Progenitor cell of endocrine pancreas (in vitro differentiated cells): ENCODE data around the gene RNF168. TPM values are rescaled to one million over a fixed set of nuclear protein-coding genes. Genes with fewer than 3 reads are reported as not detected.
"Not testable (repeated sequence)": the region's sequence is repeated elsewhere in the genome, so short reads cannot be mapped to it uniquely, and the experiment has no call there.

ENCODE experiments used
- DNase-seq: peaks from one replicate; pipeline ENCODE4 v3.0.0; 2021; ENCODE audit warnings: low spot score; ENCODE audit not compliant: unreplicated experiment
- H3K27ac Mint-ChIP-seq: 2 replicates; pipeline ENCODE4 v1.8.0; 2021; ENCODE audit warnings: mild to moderate bottlenecking, moderate library complexity, mixed read lengths
- H3K27me3 Mint-ChIP-seq: 2 replicates; pipeline ENCODE4 v1.8.0; 2021; ENCODE audit warnings: mixed read lengths
- H3K36me3 Mint-ChIP-seq: 2 replicates; pipeline ENCODE4 v1.8.0; 2022; ENCODE audit warnings: mixed read lengths; ENCODE audit not compliant: insufficient read depth
- H3K4me1 Mint-ChIP-seq: 2 replicates; pipeline ENCODE4 v1.8.0; 2021; ENCODE audit warnings: low read depth, mixed read lengths
- H3K4me3 Mint-ChIP-seq: 2 replicates; pipeline ENCODE4 v1.8.0; 2021; ENCODE audit warnings: low read depth, mild to moderate bottlenecking, moderate library complexity, mixed read lengths
- H3K9me3 Mint-ChIP-seq: 2 replicates; pipeline ENCODE4 v1.8.0; 2021; ENCODE audit warnings: low read depth, mixed read lengths
- total RNA-seq: library from RNA; stranded (reverse); gene quantifications from 2 replicates; pipeline ENCODE4 v1.2.1, GENCODE V29; 2021
- TF ChIP-seq, protein P1 (sequence below): fragments of 200-600 bp; sonication (generic); IDR thresholded peaks from one replicate; pipeline ENCODE4 v1.5.0; 2021; ENCODE audit warnings: antibody characterized with exemption, mild to moderate bottlenecking; ENCODE audit not compliant: unreplicated experiment

Gene RNF168
- total RNA-seq, 1 donor from 2014 or later = 26.4 TPM

DNA sequence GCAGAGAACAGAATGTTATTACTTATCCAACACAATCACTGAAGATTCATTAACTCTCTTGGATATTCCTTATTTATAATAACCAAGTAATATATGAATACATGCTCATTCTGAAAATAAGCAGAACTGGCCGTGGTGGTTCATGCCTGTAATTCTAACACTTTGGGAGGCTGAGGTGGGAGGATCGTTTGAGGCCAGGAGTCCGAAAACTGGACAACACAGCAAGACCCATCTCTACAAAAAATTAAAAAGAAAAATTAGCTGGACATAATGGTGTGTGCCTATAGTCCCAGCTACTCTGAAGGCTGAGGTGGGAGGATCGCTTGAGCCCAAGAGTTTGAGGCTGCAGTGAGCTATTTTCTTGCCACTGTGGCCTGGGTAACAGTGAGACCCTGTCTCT, 25.9 kb downstream of the RNF168 start:
- H3K27ac Mint-ChIP-seq = no peak overlapping the region
- H3K4me1 Mint-ChIP-seq = no peaks in the 10 kb centered on the region
- peaks cover 19% of the 10 kb centered on the region for H3K36me3 Mint-ChIP-seq
- no peaks in the 10 kb centered on the region for H3K9me3 Mint-ChIP-seq
- H3K27me3 Mint-ChIP-seq = no peaks in the 10 kb centered on the region
- no peak overlapping the region for H3K4me3 Mint-ChIP-seq
- no peak for DNase-seq
- TF ChIP-seq, protein P1, sequence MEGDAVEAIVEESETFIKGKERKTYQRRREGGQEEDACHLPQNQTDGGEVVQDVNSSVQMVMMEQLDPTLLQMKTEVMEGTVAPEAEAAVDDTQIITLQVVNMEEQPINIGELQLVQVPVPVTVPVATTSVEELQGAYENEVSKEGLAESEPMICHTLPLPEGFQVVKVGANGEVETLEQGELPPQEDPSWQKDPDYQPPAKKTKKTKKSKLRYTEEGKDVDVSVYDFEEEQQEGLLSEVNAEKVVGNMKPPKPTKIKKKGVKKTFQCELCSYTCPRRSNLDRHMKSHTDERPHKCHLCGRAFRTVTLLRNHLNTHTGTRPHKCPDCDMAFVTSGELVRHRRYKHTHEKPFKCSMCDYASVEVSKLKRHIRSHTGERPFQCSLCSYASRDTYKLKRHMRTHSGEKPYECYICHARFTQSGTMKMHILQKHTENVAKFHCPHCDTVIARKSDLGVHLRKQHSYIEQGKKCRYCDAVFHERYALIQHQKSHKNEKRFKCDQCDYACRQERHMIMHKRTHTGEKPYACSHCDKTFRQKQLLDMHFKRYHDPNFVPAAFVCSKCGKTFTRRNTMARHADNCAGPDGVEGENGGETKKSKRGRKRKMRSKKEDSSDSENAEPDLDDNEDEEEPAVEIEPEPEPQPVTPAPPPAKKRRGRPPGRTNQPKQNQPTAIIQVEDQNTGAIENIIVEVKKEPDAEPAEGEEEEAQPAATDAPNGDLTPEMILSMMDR = no peak

DNA sequence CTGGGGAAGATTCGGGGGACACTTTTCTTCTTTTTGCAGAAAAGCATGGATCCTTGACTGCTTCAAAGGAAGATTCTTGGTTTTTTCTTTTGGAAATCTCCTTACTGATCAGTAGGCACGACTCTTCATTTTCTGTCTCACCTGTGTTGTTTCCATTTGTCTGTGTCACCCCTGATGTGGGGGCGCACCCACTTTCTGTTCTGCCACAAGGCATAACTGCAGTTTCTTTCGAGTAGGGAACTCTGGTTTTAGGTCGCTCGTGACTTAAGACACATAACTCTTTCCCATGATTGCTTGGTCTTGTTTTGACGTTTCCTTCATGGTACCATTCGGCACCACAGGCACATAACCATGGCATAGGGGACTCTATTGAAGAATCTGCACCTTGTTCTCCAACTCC, 31.3 kb downstream of the RNF168 start:
- no peaks in the 10 kb centered on the region for H3K9me3 Mint-ChIP-seq
- DNase-seq = no peak
- H3K27me3 Mint-ChIP-seq = no peaks in the 10 kb centered on the region
- TF ChIP-seq, protein P1 = no peak
- H3K27ac Mint-ChIP-seq = no peak overlapping the region
- no peak overlapping the region for H3K4me3 Mint-ChIP-seq
- peaks cover 19% of the 10 kb centered on the region for H3K36me3 Mint-ChIP-seq
- H3K4me1 Mint-ChIP-seq = no peaks in the 10 kb centered on the region

- Mint-ChIP-seq H3K9me3 (no peaks in the 10 kb centered on the region), H3K4me3 (no peak overlapping the region), H3K27me3 (no peaks in the 10 kb centered on the region), H3K36me3 (peaks cover 17% of the 10 kb centered on the region), H3K27ac (no peak overlapping the region), H3K4me1 (no peaks in the 10 kb centered on the region)
- TF ChIP-seq, protein P1 = no peak
- DNase-seq = no peak
Observed at GRCh38 chr3:196471551-196471950, 32.0 kb downstream of the RNF168 start.

DNA sequence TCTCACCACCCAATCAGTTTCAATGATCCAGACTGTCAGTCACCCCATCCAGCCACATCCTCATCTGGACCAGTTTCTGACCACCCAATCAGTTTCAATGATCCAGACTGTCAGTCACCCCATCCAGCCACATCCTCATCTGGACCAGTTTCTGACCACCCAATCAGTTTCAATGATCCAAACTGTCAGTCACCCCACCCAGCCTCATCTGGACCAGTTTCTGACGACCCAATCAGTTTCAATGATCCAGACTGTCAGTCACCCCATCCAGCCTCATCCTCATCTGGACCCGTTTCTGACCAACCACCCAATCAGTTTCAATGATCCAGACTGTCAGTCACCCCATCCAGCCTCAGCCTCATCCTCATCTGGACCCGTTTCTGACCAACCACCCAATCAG, 33.4 kb downstream of the RNF168 start:
- H3K9me3 Mint-ChIP-seq, H3K4me3 Mint-ChIP-seq, H3K27me3 Mint-ChIP-seq, H3K4me1 Mint-ChIP-seq, DNase-seq, H3K27ac Mint-ChIP-seq: not testable (repeated sequence)
- H3K36me3 Mint-ChIP-seq = peaks cover 16% of the 10 kb centered on the region

- no peak for DNase-seq
- TF ChIP-seq, protein P1 = no peak
- H3K36me3 Mint-ChIP-seq = peaks cover 13% of the 10 kb centered on the region
- H3K4me3 Mint-ChIP-seq = no peak overlapping the region
- H3K27ac Mint-ChIP-seq = no peak overlapping the region
- H3K9me3 Mint-ChIP-seq = peaks cover 8% of the 10 kb centered on the region
- H3K4me1 Mint-ChIP-seq = no peaks in the 10 kb centered on the region
- no peaks in the 10 kb centered on the region for H3K27me3 Mint-ChIP-seq
Observed at GRCh38 chr3:196463804-196464203, 39.8 kb downstream of the RNF168 start.

DNA sequence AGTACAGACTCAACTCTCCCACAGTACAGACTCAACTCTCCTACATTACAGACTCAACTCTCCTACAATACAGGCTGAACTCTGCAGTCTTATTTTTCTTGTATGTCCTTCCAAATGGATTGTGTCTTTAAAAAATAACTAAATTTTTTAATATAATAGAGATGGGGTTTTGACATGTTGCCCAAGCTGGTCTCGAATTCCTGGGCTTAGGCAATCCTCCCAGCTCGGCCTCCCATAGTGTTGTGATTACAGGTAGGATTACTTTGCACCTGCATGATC, 40.2 kb downstream of the RNF168 start:
- Mint-ChIP-seq H3K27ac (no peak overlapping the region), H3K9me3 (peaks cover 8% of the 10 kb centered on the region), H3K4me3 (no peak overlapping the region), H3K36me3 (peaks cover 13% of the 10 kb centered on the region), H3K4me1 (no peaks in the 10 kb centered on the region), H3K27me3 (no peaks in the 10 kb centered on the region)
- TF ChIP-seq, protein P1 = no peak
- no peak for DNase-seq

DNA sequence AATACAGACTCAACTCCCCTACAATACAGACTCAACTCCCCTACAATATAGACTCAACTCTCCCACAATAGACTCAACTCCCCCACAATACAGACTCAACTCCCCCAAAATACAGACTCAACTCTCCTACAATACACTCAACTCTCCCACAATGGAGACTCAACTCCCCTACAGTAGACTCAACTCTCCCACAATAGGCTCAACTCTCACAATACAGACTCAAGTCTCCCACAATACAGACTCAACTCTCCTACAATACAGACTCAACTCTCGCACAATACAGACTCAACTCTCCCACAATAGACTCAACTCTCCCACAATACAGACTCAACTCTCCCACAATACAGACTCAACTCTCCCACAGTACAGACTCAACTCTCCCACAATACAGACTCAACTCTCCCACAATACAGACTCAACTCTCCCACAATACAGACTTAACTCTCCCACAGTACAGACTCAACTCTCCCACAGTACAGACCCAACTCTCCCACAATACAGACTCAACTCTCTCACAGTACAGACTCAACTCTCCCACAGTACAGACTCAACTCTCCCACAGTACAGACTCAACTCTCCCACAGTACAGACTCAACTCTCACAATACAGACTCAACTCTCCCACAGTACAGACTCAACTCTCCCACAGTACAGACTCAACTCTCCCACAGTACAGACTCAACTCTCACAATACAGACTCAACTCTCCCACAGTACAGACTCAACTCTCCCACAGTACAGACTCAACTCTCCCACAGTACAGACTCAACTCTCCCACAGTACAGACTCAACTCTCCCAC, 40.7 kb downstream of the RNF168 start:
- not testable (repeated sequence) for H3K4me1 Mint-ChIP-seq, H3K27me3 Mint-ChIP-seq
- peak overlapping the region; percentile 6 for H3K27ac Mint-ChIP-seq

More for the DNA sequence above, 40.7 kb downstream of the RNF168 start:
- not testable (repeated sequence) for H3K9me3 Mint-ChIP-seq, DNase-seq, H3K4me3 Mint-ChIP-seq
- peaks cover 13% of the 10 kb centered on the region for H3K36me3 Mint-ChIP-seq
